SU-DHL-6 (cell line): ENCODE measurements around the gene ITSN2.

Source experiments
- H2AFZ ChIP-seq: fragments of 200-600 bp; sonication (generic); 2 replicates; pipeline ENCODE4 v1.6.1; 2014; ENCODE audit warnings: low read depth, mild to moderate bottlenecking, moderate library complexity, mixed read lengths, antibody characterized with exemption, low read length; ENCODE audit not compliant: severe bottlenecking
- H3F3A ChIP-seq: fragments of 200-600 bp; shearing (Covaris generic); 2 replicates; pipeline ENCODE4 v1.6.0; 2016; ENCODE audit warnings: antibody characterized with exemption, mild to moderate bottlenecking; ENCODE audit not compliant: insufficient read depth
- H3K27ac ChIP-seq: fragments of 200-600 bp; sonication (generic); 2 replicates; pipeline ENCODE4 v1.5.1; 2016; ENCODE audit warnings: low read depth, mild to moderate bottlenecking, low read length, moderate library complexity, mixed read lengths
- H3K27me3 ChIP-seq: fragments of 200-600 bp; sonication (generic), shearing (Covaris generic); 2 replicates; pipeline ENCODE4 v1.6.0; 2014; ENCODE audit warnings: mild to moderate bottlenecking, low read length
- H3K36me3 ChIP-seq: fragments of 200-600 bp; sonication (generic); 2 replicates; pipeline ENCODE4 v1.6.1; 2014; ENCODE audit warnings: mild to moderate bottlenecking, low read length, mixed read lengths
- H3K4me2 ChIP-seq: fragments of 300-600, 200-600 bp; shearing (Covaris generic), sonication (generic); 2 replicates; pipeline ENCODE4 v1.6.0; 2014; ENCODE audit warnings: low read length, low read depth, mild to moderate bottlenecking; ENCODE audit not compliant: poor library complexity, severe bottlenecking
- H3K4me3 ChIP-seq: fragments of 200-600 bp; sonication (generic); 2 replicates; pipeline ENCODE4 v1.5.1; 2014; ENCODE audit warnings: antibody characterized with exemption, low read length, mild to moderate bottlenecking, mixed read lengths; ENCODE audit not compliant: insufficient read depth, poor library complexity, severe bottlenecking
- H3K79me2 ChIP-seq: fragments of 200-600 bp; sonication (generic); 2 replicates; pipeline ENCODE4 v1.6.1; 2014; ENCODE audit warnings: mild to moderate bottlenecking, low read length, moderate library complexity; ENCODE audit not compliant: insufficient read depth
- H3K9ac ChIP-seq: fragments of 200-600 bp; sonication (generic); 2 replicates; pipeline ENCODE4 v1.7.0; 2014; ENCODE audit warnings: mild to moderate bottlenecking, low read length
- H3K9me2 ChIP-seq: fragments of 200-600 bp; sonication (generic); replicated peaks from 2 replicates; pipeline ENCODE4 v1.6.1; 2014; ENCODE audit warnings: low read length; ENCODE audit not compliant: insufficient read depth
- H3K9me3 ChIP-seq: fragments of 200-600 bp; sonication (generic); 2 replicates; pipeline ENCODE4 v1.6.1; 2014; ENCODE audit warnings: low read length, mixed read lengths; ENCODE audit not compliant: insufficient read depth
- H4K20me1 ChIP-seq: fragments of 200-600 bp; sonication (generic); 2 replicates; pipeline ENCODE4 v1.6.1; 2014; ENCODE audit warnings: low read depth, mild to moderate bottlenecking, antibody characterized with exemption, low read length, moderate library complexity, mixed read lengths
- EZH2phosphoT487 ChIP-seq: fragments of 200-600 bp; sonication (generic), shearing (Covaris generic); conservative IDR thresholded peaks from 2 replicates; pipeline ENCODE4 v1.6.1; 2018; ENCODE audit warnings: mild to moderate bottlenecking, antibody characterized with exemption, low read length, moderate library complexity, mixed read lengths
- TF ChIP-seq, protein P1 (sequence below): fragments of 200-600 bp; sonication (generic); IDR thresholded peaks from one replicate; pipeline ENCODE4 v1.5.1; 2017; ENCODE audit warnings: antibody characterized with exemption, mild to moderate bottlenecking, low read length, moderate library complexity; ENCODE audit not compliant: insufficient read depth, poor library complexity, severe bottlenecking

ITSN2 gene

DNA sequence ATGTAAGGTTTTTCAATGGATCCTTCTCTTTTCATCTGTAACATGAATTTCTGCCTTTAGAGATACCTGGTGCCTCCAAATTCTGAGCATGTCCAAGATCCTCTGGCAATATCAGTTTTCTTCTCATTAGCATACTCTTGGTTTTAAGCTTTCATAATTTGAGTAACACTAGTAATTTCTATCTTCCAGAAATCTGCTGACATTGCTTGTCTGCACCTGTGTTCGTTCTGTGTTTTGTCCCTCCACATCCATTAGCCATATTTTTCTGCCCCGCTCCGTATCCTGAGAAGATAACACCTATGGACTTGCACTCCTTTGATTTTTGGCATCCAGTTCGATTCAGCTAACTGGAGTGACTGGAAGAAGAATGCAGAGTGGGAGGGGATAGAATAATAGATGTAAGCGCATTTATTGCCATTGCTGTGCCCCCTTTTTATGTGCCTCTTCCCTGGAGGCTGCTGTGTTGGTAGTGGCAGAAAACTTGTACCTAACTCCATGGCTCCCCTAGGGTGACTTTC lies 32.3 kb upstream of the ITSN2 start:
- Histone ChIP-seq H3K9me3 (no peaks in the 10 kb centered on the region), H3K4me3 (no peak overlapping the region), H3K79me2 (no peaks in the 10 kb centered on the region), H3K9me2 (no peaks in the 10 kb centered on the region), H3K4me2 (no peak overlapping the region), H4K20me1 (no peaks in the 10 kb centered on the region), H3K27ac (no peak overlapping the region), H3K27me3 (no peaks in the 10 kb centered on the region), H2AFZ (no peak overlapping the region), H3F3A (no peaks in the 10 kb centered on the region), H3K36me3 (no peaks in the 10 kb centered on the region), H3K9ac (no peak overlapping the region)
- no peak for TF ChIP-seq EZH2phosphoT487
- TF ChIP-seq, protein P1, sequence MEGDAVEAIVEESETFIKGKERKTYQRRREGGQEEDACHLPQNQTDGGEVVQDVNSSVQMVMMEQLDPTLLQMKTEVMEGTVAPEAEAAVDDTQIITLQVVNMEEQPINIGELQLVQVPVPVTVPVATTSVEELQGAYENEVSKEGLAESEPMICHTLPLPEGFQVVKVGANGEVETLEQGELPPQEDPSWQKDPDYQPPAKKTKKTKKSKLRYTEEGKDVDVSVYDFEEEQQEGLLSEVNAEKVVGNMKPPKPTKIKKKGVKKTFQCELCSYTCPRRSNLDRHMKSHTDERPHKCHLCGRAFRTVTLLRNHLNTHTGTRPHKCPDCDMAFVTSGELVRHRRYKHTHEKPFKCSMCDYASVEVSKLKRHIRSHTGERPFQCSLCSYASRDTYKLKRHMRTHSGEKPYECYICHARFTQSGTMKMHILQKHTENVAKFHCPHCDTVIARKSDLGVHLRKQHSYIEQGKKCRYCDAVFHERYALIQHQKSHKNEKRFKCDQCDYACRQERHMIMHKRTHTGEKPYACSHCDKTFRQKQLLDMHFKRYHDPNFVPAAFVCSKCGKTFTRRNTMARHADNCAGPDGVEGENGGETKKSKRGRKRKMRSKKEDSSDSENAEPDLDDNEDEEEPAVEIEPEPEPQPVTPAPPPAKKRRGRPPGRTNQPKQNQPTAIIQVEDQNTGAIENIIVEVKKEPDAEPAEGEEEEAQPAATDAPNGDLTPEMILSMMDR: no peak

DNA sequence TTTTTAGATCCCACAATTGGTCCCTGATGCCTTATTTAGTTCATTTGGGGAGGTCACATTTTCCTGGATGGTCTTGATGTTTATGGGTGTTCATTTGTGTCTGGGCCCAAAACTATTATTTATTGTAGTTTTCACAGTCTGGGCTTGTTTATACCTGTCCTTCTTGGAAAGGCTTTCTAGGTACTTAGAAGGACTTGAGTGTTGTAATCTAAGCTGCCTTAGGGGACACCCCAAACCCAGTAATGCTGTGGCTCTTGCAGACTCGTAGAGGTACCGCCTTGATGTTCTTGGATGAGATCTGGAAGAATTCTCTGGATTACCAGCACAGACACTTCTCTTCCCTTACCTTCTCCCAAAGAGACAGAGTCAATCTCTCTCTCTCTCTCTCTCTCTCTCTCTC lies 25.0 kb upstream of the ITSN2 start:
- Histone ChIP-seq H3K79me2 (no peaks in the 10 kb centered on the region), H3K9me3 (no peaks in the 10 kb centered on the region), H3K4me2 (no peak overlapping the region), H3K36me3 (no peaks in the 10 kb centered on the region), H3K27ac (no peak overlapping the region), H3F3A (no peaks in the 10 kb centered on the region), H3K9me2 (no peaks in the 10 kb centered on the region), H3K9ac (no peak overlapping the region), H3K27me3 (no peaks in the 10 kb centered on the region), H4K20me1 (no peaks in the 10 kb centered on the region), H3K4me3 (no peak overlapping the region), H2AFZ (no peak overlapping the region)
- TF ChIP-seq, protein P1: no peak
- TF ChIP-seq EZH2phosphoT487: no peak

DNA sequence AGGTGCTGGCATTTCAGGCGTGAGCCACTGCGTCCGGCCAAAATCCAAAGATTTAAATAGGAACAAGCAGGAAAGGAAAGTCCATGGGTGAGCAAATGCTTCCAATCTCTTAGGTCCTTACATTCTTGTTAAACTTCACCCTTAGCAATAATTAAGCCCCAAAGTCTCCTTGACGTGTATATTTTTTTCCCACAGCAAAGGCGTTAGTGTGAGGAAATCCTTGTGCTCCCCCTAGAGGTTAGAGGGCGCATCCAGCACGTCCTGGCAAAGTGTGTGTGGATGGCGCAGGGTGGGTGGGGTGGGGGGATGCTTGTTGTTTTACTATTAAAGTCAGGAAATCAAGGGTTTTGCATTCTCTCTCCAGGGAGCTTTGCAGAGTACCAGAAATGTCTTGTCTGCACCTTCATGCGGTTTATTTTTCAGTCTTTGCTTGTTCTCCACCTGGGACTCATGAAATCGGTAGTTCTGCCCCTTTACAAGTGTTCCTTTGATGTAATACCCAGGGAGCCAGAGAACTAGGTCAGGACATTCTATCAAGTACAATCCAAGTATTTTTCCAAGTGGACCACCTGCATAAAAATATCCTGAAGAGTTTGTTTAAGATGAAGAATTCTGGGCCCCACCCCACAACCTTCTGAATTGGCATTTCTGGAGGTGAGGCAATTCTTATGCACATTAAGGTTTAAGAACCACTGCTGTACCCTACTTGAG lies 22.2 kb upstream of the ITSN2 start:
- Histone ChIP-seq H2AFZ (peak overlapping the region; percentile 41), H3K4me3 (no peak overlapping the region), H3K27ac (no peak overlapping the region), H3K4me2 (no peak overlapping the region), H3K27me3 (no peaks in the 10 kb centered on the region), H4K20me1 (no peaks in the 10 kb centered on the region), H3F3A (no peaks in the 10 kb centered on the region), H3K36me3 (no peaks in the 10 kb centered on the region), H3K9me2 (no peaks in the 10 kb centered on the region), H3K9ac (no peak overlapping the region), H3K9me3 (no peaks in the 10 kb centered on the region), H3K79me2 (no peaks in the 10 kb centered on the region)
- no peak for TF ChIP-seq EZH2phosphoT487
- TF ChIP-seq, protein P1: peak; percentile 38
